Measurements from ENCODE around the gene MRI1.

- TF ChIP-seq CTCF (conservative IDR thresholded peaks at IDR 0.05) (no peak), EZH2 (IDR thresholded peaks at IDR 0.05; ENCODE audit: low read depth) (no peak)
Observed at GRCh38 chr19:13799669-13800068, 35.3 kb downstream of the MRI1 start.
